GM12891 (cell line): ENCODE results near the gene COL20A1.
"Not testable (repeated sequence)": the region's sequence is repeated elsewhere in the genome, so short reads cannot be mapped to it uniquely, and the experiment has no call there.

Source experiments
- DNase-seq: peaks from one replicate; pipeline ENCODE4 v3.0.0; 2011; ENCODE audit warnings: low spot score; ENCODE audit not compliant: insufficient read length
- FAIRE-seq: peaks from 2 replicates; lab custom pipeline; 2011; peaks lifted over from hg19 to GRCh38; lab: Jason Lieb, UNC
- PAX5 ChIP-seq: IDR thresholded peaks from 2 replicates; pipeline ENCODE4 v1.6.1; 2011; ENCODE audit warnings: low read length, moderate library complexity, mild to moderate bottlenecking; ENCODE audit not compliant: insufficient read depth, severe bottlenecking
- POLR2A ChIP-seq: IDR thresholded peaks from 2 replicates; pipeline ENCODE4 v1.6.1; 2011; ENCODE audit warnings: low read depth, low read length, control low read depth
- POLR2AphosphoS5 ChIP-seq: IDR thresholded peaks from 2 replicates; pipeline ENCODE4 v1.6.1; 2011; ENCODE audit warnings: low read depth, low read length, control low read depth
- POU2F2 ChIP-seq: IDR thresholded peaks from 2 replicates; pipeline ENCODE4 v1.6.1; 2011; ENCODE audit warnings: low read depth, mild to moderate bottlenecking, control low read depth, low read length, moderate library complexity
- SPI1 ChIP-seq: IDR thresholded peaks from 2 replicates; pipeline ENCODE4 v1.6.1; 2011; ENCODE audit warnings: low read depth, low read length, control low read depth
- TAF1 ChIP-seq: IDR thresholded peaks from 2 replicates; pipeline ENCODE4 v1.6.1; 2011; ENCODE audit warnings: low read depth, low read length, control low read depth

COL20A1 gene

DNA sequence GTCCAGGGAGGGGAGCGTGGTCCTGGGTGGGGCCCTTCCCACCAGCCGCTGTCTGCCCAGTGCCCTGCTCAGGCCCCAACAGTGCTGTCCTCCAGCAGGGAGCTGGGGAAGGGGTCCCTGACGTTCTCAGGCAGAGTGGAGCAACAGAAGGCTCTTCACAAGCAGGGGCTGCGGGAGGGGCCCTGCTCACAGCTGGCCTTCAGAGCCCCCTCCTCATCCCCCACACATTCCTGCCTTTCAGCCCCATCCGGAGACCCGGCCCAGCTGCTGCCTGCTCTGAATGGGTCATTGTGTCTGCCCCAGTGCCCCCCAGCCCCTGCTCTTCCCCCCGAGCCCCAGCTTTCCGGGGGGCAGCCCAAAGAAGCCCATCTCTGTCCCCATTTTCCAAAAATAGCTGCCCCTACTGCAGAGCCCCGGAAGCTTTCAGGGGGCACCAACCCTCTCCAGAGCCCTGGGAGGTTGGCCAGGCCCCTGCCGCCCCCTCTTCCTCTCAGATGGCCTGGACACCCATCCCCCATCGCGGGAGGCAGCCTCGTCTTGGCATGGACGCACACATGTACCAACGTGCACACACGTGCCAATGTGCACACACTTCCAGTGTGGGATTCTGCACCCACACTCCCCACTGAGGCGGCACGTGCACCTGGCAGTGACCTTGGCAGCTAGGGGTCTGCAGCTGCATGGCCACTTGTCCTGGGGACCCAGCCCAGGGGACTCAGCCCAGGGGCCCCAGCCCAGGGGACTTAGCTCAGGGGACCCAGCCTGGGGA, 3.7 kb downstream of the COL20A1 start:
- FAIRE-seq (no peak), DNase-seq (no peak)
- TF ChIP-seq TAF1: no peak

DNA sequence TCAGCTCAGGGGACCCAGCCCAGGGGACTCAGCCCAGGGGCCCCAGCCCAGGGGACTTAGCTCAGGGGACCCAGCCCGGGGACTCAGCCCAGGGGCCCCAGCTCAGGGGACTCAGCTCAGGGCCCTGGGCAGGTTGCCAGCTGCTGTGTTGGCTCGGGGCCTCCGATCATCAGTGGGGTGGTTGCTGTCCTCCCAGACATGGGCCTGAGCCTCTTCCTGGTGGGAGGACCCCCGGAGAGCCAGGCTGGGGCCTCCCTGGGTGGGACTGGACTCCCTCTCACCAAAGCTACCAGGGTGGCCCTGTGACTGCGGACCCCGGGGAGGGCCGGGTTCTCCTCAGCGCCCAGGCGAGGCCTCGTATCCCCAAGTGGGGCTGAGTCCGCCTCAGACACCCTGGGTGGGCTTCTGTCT, 4.4 kb downstream of the COL20A1 start:
- FAIRE-seq: no peak
- TF ChIP-seq POLR2AphosphoS5: no peak

DNA sequence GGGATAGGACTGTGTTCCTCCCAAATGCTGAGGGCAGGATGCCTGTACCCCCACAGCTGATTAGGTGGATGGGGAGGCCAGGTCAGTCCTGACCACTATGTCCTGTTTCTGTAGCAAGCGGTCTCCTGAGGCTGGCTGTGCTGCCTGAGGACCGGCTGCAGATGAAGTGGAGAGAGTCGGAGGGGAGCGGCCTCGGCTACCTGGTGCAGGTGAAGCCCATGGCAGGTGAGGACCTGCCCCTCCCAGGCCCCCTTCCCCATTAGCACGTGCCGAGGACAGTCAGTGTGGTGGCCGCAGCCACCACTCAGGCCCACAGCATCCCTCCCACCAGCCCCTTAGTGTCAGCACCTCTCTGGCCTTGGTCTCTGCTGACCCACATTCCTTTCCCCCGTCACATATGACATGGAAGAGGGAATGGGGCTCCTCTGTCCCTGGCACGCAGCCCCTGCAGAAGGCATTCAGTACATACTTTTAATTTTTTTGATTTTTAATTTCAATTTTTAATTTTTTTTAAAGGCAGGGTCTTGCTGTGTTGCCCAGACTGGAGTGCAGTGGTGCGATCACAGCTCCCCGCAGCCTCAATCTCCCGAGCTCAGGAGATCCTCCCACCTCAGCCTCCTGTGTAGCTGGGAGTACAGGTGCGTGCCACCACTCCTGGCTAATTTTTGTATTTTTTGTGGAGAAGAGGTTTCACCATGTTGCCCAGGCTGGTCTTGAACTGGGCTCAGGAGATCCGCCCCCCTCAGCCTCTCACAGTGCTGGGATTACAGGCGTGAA, 5.0 kb downstream of the COL20A1 start:
- DNase-seq (no peak), FAIRE-seq (no peak)
- no peak for TF ChIP-seq SPI1
- TF ChIP-seq POU2F2: no peak
- no peak for TF ChIP-seq TAF1
- TF ChIP-seq POLR2AphosphoS5: no peak
- TF ChIP-seq POLR2A: no peak
- TF ChIP-seq PAX5: no peak

More for the DNA sequence above, 4.4 kb downstream of the COL20A1 start:
- no peak for DNase-seq

DNA sequence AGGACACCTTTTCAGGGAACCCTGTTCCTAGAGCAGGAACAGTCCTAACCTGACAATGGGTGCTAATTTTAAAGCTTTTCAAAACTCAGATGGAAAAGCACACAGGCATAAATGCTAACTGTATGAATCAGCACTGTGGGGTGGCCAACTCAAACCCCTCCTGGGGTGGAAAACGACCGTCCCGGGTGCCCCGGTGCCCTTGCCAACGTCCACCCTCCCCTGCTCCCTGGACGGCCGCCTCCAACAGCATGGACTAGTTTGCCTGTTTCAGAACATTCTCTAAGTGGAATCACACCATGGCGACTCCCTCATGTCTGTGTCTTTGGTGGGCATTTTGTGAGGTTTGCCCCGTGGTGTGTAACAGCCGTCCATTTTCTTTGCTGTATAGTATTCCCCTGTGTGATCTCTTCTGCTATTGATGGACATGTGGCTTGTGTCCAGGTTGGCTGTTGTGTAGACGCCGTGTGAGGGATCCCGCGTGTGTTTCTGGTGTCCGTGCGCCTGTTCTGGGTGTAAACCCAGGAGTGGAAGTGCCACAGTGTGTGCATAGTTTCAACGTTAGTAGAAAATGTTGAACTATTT, 5.8 kb downstream of the COL20A1 start:
- FAIRE-seq (no peak), DNase-seq (no peak)
- TF ChIP-seq POLR2AphosphoS5 (no peak), TAF1 (no peak), PAX5 (no peak), POLR2A (no peak), POU2F2 (no peak), SPI1 (no peak)

DNA sequence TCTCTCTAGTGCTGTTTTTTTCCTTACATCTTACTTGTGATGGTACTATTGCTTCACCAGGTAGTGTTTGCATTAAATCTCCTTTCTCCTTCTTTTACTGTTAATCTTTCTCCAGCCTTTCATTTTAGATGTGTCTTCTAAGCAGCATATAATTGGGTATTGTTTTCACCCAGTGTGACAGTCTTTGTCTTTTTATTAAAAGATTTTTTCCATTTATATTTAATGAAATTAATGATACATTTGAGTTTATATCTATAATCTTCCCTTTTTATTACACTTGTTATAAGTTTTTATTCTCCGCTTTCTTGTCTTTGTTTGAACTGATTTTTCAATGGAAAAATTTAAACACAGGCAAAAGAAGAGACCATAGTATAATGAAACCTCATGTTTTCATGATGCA, 8.7 kb downstream of the COL20A1 start:
- FAIRE-seq (no peak), DNase-seq (no peak)
- TF ChIP-seq PAX5: no peak

DNA sequence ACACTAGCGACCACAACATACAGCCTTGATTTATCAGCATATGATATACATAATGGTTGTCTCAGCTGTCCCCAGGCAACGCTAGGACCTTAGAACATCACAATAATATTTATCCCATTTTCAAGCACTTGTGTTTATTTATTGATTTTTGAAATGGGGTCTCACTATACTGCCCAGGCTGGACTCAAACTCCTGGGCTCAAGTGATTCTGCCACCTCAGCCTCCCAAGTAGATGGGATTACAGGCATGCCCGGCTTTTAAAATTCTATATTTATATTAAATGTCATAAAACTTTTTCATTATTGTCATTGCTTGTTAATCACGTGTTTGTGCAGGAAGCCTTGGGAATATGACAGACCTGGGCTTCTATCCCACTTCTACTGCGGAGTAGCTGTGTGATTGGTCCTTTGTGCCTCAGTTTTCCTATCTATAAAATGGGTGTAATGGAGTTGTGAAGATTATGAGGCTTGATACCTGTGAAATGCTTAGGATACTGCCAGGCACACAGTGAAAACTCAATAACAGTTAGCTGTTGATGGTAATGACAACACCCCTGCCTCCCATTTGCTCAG, 10.2 kb downstream of the COL20A1 start:
- FAIRE-seq (no peak), DNase-seq (no peak)
- no peak for TF ChIP-seq PAX5
- TF ChIP-seq POLR2A: no peak
- no peak for TF ChIP-seq POLR2AphosphoS5
- no peak for TF ChIP-seq POU2F2
- no peak for TF ChIP-seq SPI1
- TF ChIP-seq TAF1: no peak

DNA sequence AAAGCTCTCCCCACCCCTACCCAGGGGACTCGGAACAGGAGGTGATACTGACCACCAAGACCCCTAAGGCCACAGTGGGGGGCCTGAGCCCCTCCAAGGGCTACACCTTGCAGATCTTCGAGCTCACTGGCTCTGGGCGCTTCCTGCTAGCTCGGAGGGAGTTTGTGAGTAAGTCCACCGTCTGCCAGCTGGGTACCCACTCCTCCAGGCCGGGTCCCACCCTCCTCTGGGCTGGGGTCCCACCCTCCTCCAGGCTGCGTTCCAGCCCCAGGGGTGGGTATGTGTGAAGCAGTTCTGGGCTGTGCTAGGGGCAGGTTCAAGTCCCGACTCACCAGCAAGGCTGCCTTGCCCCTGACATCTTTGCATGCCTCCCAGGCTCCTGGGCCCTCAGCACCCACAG, 12.4 kb downstream of the COL20A1 start:
- no peak for FAIRE-seq
- TF ChIP-seq POU2F2: no peak
- no peak for TF ChIP-seq SPI1
- no peak for TF ChIP-seq POLR2AphosphoS5
- TF ChIP-seq POLR2A: no peak
- no peak for TF ChIP-seq TAF1
- DNase-seq: no peak

DNA sequence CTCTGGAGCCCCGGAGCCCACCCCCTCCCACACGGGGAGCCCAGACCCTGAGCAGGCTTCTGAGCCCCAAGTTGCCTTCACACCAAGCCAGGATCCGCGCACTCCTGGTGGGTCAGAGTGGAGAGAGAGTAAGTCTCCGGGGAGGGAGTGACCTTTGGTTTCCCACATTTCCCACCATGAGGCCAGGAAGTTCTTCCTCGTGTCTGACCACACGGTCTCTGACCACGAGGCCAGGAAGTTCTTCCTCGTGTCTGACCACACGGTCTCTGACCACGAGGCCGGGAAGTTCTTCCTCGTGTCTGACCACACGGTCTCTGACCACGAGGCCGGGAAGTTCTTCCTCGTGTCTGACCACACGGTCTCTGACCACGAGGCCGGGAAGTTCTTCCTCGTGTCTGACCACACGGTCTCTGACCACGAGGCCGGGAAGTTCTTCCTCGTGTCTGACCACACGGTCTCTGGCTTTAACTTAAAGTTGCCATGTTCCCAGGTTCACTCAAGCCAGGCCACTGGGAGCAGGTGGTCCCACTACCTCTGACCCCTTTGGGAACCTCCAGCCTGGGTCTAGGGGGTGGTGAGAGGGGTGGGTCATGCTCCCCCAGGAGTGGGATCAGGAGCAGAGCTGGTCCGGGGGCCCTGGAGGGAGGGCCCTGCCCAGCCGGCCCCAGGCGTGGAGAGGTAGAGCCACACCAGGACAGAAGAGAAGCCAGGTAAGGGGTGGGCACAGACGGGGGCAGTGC, 13.1 kb downstream of the COL20A1 start:
- FAIRE-seq, DNase-seq: not testable (repeated sequence)

DNA sequence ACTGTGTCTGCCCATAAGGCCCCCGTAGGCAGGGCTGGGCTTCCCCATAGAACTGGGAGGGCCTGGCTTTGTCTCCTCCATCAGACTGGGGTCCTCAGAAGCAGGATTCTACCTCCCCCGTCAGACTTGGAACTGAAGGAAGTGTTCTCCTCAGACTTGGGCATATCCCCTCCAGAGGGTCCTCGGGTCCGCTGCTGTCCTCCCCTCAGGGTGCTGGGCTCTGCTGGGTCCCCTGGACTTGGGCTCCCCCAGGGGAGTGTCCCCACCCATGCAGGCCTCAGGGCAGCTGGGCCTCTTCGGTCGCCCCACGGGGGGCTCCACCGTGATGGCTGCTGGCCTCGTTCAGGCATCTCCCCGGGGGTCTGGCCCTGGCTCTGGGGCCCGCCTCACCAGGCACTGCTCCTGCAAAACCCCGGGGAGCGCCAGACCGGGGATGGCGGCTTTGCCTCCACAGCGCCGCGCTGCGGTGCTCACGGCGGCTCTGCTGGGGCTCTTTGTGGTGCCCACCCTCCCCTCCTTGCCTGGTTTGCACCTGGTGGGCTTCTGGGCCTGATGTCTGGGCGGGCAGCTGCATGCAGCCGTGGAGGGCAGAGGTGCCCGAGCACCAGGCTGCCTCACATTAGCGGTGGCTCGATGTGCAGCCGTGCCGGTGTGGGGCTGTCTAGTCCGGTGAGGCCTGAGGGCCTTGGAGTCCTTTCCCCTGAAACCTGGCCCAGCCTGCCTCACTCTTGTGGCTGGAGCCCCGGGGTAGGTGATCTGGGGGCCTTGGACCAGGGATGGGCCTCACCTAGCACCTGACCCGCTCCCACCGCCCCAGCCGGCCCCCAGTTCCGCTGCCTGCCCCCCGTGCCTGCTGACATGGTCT, 13.9 kb downstream of the COL20A1 start:
- DNase-seq (no peak), FAIRE-seq (no peak)
- TF ChIP-seq SPI1: no peak
- no peak for TF ChIP-seq POLR2AphosphoS5
- no peak for TF ChIP-seq TAF1
- TF ChIP-seq PAX5: no peak
- no peak for TF ChIP-seq POU2F2
